Measurements from ENCODE around the gene NOL7.

DNA sequence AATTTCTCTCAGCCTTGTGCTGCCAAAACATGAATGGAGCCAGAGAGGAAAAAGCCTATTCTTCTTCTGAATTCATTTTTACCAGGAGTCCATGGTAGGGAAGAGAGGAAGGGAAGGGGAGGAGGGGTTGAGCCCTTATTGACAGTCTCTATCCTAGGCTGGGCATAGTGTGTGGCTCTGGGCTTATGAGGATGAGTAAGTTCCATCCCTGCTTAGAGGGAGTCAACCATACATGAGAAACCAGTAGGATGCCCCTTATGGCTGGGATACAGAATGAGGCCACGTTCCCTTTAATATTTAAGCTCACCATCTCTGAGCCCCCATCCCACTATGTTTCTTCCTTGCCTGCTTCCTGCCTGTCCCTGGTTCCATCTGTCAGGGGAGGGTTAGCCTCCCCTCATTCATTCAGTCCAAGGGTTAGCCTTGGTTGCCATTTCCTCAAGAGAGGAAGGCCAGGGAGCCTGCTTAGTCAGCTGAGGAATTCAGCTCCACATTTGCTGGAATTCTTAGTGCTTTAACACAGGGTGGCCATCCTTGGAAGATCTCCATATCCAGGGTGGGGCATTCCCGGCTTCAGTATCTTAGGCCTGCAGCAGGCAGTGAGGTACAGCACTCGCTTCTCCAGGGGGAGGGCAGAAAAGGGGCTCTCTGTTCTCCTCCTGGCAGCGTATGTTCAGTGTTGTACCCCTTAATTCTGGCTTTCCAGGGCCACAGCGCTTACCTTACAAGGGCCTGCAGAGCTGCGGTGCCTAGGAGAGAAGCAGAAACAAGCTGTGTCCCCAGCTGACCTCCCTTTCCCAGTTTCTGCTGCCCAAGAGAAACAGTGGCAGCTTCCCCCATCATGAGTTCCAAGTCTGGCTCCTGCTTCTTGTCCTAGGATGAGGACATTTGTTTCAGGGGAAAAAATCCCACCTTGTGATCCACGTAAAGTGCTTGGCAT, 28.3 kb upstream of the NOL7 start:
- TF ChIP-seq, protein P1, sequence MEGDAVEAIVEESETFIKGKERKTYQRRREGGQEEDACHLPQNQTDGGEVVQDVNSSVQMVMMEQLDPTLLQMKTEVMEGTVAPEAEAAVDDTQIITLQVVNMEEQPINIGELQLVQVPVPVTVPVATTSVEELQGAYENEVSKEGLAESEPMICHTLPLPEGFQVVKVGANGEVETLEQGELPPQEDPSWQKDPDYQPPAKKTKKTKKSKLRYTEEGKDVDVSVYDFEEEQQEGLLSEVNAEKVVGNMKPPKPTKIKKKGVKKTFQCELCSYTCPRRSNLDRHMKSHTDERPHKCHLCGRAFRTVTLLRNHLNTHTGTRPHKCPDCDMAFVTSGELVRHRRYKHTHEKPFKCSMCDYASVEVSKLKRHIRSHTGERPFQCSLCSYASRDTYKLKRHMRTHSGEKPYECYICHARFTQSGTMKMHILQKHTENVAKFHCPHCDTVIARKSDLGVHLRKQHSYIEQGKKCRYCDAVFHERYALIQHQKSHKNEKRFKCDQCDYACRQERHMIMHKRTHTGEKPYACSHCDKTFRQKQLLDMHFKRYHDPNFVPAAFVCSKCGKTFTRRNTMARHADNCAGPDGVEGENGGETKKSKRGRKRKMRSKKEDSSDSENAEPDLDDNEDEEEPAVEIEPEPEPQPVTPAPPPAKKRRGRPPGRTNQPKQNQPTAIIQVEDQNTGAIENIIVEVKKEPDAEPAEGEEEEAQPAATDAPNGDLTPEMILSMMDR (IDR thresholded peaks at IDR 0.05) = no peak
- no peak for TF ChIP-seq EP300 (IDR thresholded peaks at IDR 0.05)
- no peak for TF ChIP-seq POLR2AphosphoS5 (IDR thresholded peaks at IDR 0.05)
